Progenitor cell of endocrine pancreas (in vitro differentiated cells): ENCODE results near the gene NRXN2. TPM values are rescaled to one million over a fixed set of nuclear protein-coding genes. Genes with fewer than 3 reads are reported as not detected.

Experiments
- DNase-seq: peaks from one replicate; pipeline ENCODE4 v3.0.0; 2021; ENCODE audit warnings: low spot score; ENCODE audit not compliant: unreplicated experiment
- H3K27ac Mint-ChIP-seq: 2 replicates; pipeline ENCODE4 v1.8.0; 2021; ENCODE audit warnings: mild to moderate bottlenecking, moderate library complexity, mixed read lengths
- H3K27me3 Mint-ChIP-seq: 2 replicates; pipeline ENCODE4 v1.8.0; 2021; ENCODE audit warnings: mixed read lengths
- H3K36me3 Mint-ChIP-seq: 2 replicates; pipeline ENCODE4 v1.8.0; 2022; ENCODE audit warnings: mixed read lengths; ENCODE audit not compliant: insufficient read depth
- H3K4me1 Mint-ChIP-seq: 2 replicates; pipeline ENCODE4 v1.8.0; 2021; ENCODE audit warnings: low read depth, mixed read lengths
- H3K4me3 Mint-ChIP-seq: 2 replicates; pipeline ENCODE4 v1.8.0; 2021; ENCODE audit warnings: low read depth, mild to moderate bottlenecking, moderate library complexity, mixed read lengths
- H3K9me3 Mint-ChIP-seq: 2 replicates; pipeline ENCODE4 v1.8.0; 2021; ENCODE audit warnings: low read depth, mixed read lengths
- CTCF ChIP-seq: fragments of 200-600 bp; sonication (generic); IDR thresholded peaks from one replicate; pipeline ENCODE4 v1.5.0; 2021; ENCODE audit warnings: antibody characterized with exemption, mild to moderate bottlenecking; ENCODE audit not compliant: unreplicated experiment
- total RNA-seq: library from RNA; stranded (reverse); gene quantifications from 2 replicates; pipeline ENCODE4 v1.2.1, GENCODE V29; 2021

NRXN2 gene
- total RNA-seq, 1 donor from 2014 or later: 0.17 TPM

GRCh38 chr11:64611869-64612646, 110.9 kb downstream of the NRXN2 start:
- no peak for TF ChIP-seq CTCF
- Mint-ChIP-seq H3K9me3 (no peaks in the 10 kb centered on the region), H3K27me3 (peaks cover 17% of the 10 kb centered on the region), H3K4me1 (no peaks in the 10 kb centered on the region), H3K4me3 (no peak overlapping the region), H3K36me3 (no peaks in the 10 kb centered on the region), H3K27ac (no peak overlapping the region)
- DNase-seq: no peak

- peaks cover 20% of the 10 kb centered on the region for H3K27me3 Mint-ChIP-seq
- no peak for DNase-seq
- TF ChIP-seq CTCF: no peak
- no peaks in the 10 kb centered on the region for H3K36me3 Mint-ChIP-seq
- no peak overlapping the region for H3K4me3 Mint-ChIP-seq
- no peaks in the 10 kb centered on the region for H3K9me3 Mint-ChIP-seq
- H3K27ac Mint-ChIP-seq: no peak overlapping the region
- H3K4me1 Mint-ChIP-seq: no peaks in the 10 kb centered on the region
Observed at GRCh38 chr11:64611176-64611575, 111.8 kb downstream of the NRXN2 start.

- Mint-ChIP-seq H3K27ac (no peak overlapping the region), H3K36me3 (no peaks in the 10 kb centered on the region), H3K4me1 (no peaks in the 10 kb centered on the region), H3K9me3 (no peaks in the 10 kb centered on the region), H3K4me3 (no peak overlapping the region), H3K27me3 (peaks cover 24% of the 10 kb centered on the region)
- no peak for TF ChIP-seq CTCF
- DNase-seq: no peak
Observed at GRCh38 chr11:64610596-64610995, 112.4 kb downstream of the NRXN2 start.

- H3K27me3 Mint-ChIP-seq: peaks cover 35% of the 10 kb centered on the region
- DNase-seq: no peak
- H3K4me1 Mint-ChIP-seq: no peaks in the 10 kb centered on the region
- H3K9me3 Mint-ChIP-seq: no peaks in the 10 kb centered on the region
- TF ChIP-seq CTCF: no peak
- H3K4me3 Mint-ChIP-seq: no peak overlapping the region
- H3K27ac Mint-ChIP-seq: no peak overlapping the region
- H3K36me3 Mint-ChIP-seq: no peaks in the 10 kb centered on the region
Observed at GRCh38 chr11:64609436-64610047, 113.5 kb downstream of the NRXN2 start.

GRCh38 chr11:64608636-64609035, 114.4 kb downstream of the NRXN2 start:
- H3K27me3 Mint-ChIP-seq: peaks cover 29% of the 10 kb centered on the region
- no peaks in the 10 kb centered on the region for H3K9me3 Mint-ChIP-seq
- TF ChIP-seq CTCF: no peak
- H3K4me3 Mint-ChIP-seq: no peak overlapping the region
- no peaks in the 10 kb centered on the region for H3K4me1 Mint-ChIP-seq
- DNase-seq: no peak
- no peak overlapping the region for H3K27ac Mint-ChIP-seq
- H3K36me3 Mint-ChIP-seq: no peaks in the 10 kb centered on the region
